IgD-negative memory B cell (primary cell): ENCODE data around the gene LUC7L2. TPM values are rescaled to one million over a fixed set of nuclear protein-coding genes. Genes with fewer than 3 reads are reported as not detected.
"Not testable (repeated sequence)": the region's sequence is repeated elsewhere in the genome, so short reads cannot be mapped to it uniquely, and the experiment has no call there.

Source experiments
- H3K27ac Mint-ChIP-seq, 3 donors: one replicate each; pipeline ENCODE4 v1.8.0; 2020 to 2022; ENCODE audit warnings: mild to moderate bottlenecking in 3 of 3, mixed read lengths in 3 of 3, moderate library complexity in 1 of 3
- H3K27me3 Mint-ChIP-seq: one replicate; pipeline ENCODE4 v1.8.0; 2021; ENCODE audit warnings: mixed read lengths
- H3K36me3 Mint-ChIP-seq: one replicate; pipeline ENCODE4 v1.8.0; 2020; ENCODE audit warnings: mild to moderate bottlenecking, mixed read lengths
- H3K4me1 Mint-ChIP-seq, 3 donors: one replicate each; pipeline ENCODE4 v1.8.0; 2020 to 2022; ENCODE audit warnings: mixed read lengths in 3 of 3, mild to moderate bottlenecking in 1 of 3
- H3K4me3 Mint-ChIP-seq, 4 donors: one replicate each; pipeline ENCODE4 v1.8.0; 2020 to 2022; ENCODE audit warnings: mild to moderate bottlenecking in 4 of 4, mixed read lengths in 4 of 4, moderate library complexity in 3 of 4
- H3K9me3 Mint-ChIP-seq, 3 donors: one replicate each; pipeline ENCODE4 v1.8.0; 2020 to 2021; ENCODE audit warnings: mixed read lengths in 3 of 3, mild to moderate bottlenecking in 1 of 3
- polyA plus RNA-seq: library from polyadenylated mRNA; unstranded; fragments of 300-500 nt; fragmentation: Illumina TruSeq; gene quantifications from one replicate; pipeline ENCODE4 v1.2.3, GENCODE V29; 2021

Gene LUC7L2
- polyA plus RNA-seq, 1 donor from 2014 or later: 50.9 TPM

DNA sequence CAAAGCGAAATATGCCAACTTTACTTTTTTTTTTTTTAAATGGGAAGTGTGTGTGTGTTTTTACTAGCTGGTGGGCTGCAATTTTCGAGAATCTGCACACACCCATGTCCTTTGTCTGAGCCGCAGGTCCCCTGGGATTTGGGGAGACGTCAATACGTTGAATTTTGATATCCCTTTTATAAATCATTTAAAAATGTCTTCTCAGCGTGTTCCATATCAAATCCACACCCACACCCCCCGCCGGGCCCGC lies 19.0 kb upstream of the LUC7L2 start:
- peak overlapping the region; percentile 99 to 100 (median 99) for H3K27ac Mint-ChIP-seq
- peak overlapping the region; percentile 90 to 99 (median 98) for H3K4me3 Mint-ChIP-seq
- H3K4me1 Mint-ChIP-seq: peaks cover 15 to 21% (median 20%) of the 10 kb centered on the region in 3 donors
- peaks cover 3% of the 10 kb centered on the region for H3K36me3 Mint-ChIP-seq
- peaks cover 0 to 8% (median 4%) of the 10 kb centered on the region in 3 donors for H3K9me3 Mint-ChIP-seq
- H3K27me3 Mint-ChIP-seq: peaks cover 3% of the 10 kb centered on the region

DNA sequence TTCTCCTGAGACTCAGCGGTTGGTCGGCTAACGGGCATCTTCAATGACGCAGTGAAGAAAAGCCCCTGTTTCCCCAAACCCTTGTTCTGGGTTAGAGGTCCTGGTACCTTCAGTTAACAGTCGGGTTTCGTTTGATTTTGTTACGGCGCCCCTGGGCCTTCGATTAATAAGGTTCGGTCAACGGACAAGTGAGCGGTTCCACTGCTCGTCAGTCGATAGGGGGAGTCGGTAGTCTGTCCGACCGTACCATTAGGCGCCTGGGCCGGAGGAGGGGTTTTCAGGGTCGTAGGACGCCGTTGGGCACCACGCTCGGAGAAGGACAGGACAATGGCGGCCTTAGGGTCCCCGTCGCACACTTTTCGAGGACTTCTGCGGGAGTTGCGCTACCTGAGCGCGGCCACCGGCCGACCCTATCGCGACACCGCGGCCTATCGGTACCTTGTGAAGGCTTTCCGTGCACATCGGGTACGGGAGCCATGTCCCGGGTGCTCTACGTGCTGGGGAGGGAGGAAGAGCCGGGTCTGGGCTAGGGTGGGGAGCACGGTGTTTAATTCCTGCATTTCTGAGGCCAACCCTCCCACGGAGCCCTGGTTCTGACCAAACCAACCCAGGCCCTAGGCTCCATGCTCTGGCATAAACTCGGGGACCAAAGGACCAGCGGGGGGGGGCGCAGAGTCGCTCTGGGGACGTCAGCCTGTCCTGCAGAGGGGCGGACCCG lies 18.5 kb upstream of the LUC7L2 start, which contains the start of gene FMC1:
Gene FMC1, plus strand, starts transcription at position 280 of the 718 bp plus-strand sequence. Its CDS starts 48 bp downstream, at position 328.
- Mint-ChIP-seq H3K27ac (peak within 1 kb of the TSS; percentile 99 to 100 (median 99)), H3K36me3 (peaks cover 3% of the 10 kb centered on the region), H3K9me3 (peaks cover 0 to 8% (median 4%) of the 10 kb centered on the region in 3 donors), H3K27me3 (peaks cover 3% of the 10 kb centered on the region), H3K4me3 (peak within 1 kb of the TSS; percentile 90 to 99 (median 98)), H3K4me1 (peaks cover 15 to 21% (median 20%) of the 10 kb centered on the region in 3 donors)

DNA sequence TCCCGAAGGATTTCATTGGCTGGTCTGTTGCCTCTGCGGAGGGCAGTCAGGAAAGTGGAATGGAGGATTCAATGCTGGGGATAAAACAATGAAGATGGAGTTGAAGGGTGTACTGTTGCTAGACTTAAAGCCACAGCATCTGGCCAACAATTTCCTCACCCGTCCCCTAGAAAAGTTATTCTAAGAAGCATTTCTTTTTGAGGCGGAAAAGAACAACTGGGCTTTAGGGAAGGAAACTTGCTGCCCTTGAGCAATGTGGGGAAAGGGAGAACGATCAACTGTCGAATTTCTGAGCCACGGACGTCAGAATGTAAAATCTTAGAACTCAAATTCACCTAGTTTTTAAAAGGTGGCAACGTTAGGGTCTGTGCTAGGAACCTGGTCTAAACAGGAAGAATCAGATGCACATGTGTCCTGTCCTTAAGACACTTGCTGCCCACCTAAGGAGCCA lies 17.9 kb upstream of the LUC7L2 start:
- Mint-ChIP-seq H3K27ac (peak overlapping the region; percentile 99 to 100 (median 99)), H3K9me3 (peaks cover 0 to 8% (median 4%) of the 10 kb centered on the region in 3 donors), H3K36me3 (peaks cover 3% of the 10 kb centered on the region), H3K27me3 (peaks cover 3% of the 10 kb centered on the region), H3K4me3 (peak overlapping the region; percentile 90 to 99 (median 98)), H3K4me1 (peaks cover 15 to 21% (median 21%) of the 10 kb centered on the region in 3 donors)

DNA sequence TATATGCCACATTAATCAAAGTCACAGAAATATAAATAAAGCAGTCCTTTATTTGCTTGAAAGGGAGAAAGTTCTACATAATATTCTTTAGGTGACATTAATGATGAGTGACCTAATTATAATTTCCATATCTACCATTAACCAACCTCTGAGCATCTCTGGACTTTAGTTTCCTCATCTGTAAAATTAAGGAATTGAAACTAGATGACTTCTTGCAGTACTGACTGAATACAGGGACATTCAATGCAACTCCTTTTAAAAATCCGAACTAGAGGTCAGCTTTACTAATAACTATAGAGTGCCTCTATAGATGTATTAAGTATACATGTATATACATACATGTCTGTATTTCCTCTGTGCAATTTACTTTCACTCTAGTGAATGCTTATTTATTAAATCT lies 14.7 kb upstream of the LUC7L2 start:
- Mint-ChIP-seq H3K9me3 (peaks cover 0 to 5% (median 0%) of the 10 kb centered on the region in 3 donors), H3K4me3 (peak overlapping the region in 1 of 4 donors; percentile 54), H3K4me1 (peaks cover 18 to 24% (median 19%) of the 10 kb centered on the region in 3 donors), H3K36me3 (peaks cover 4% of the 10 kb centered on the region), H3K27ac (peak overlapping the region in 2 of 3 donors; percentile 67 to 73), H3K27me3 (peaks cover 3% of the 10 kb centered on the region)

DNA sequence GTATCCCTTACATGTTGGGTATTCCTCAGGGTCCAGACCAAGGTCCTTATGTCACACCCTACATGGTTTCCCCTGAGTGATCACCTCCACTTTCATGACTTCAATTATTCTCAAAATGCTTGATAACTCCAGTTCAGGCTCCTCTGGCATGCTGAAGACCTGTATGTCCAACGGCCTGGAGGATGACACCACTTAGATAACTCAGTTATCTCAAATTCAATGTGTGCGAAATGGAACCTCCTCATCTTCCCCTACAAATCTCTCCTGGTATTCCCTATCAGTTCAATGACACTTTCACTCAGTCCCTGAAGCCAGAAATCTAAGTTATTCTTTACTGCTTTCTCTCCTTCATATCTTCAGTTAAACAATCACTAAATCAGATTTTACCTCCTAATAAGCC lies 8.7 kb upstream of the LUC7L2 start:
- Mint-ChIP-seq H3K9me3 (no peaks in the 10 kb centered on the region), H3K27me3 (no peaks in the 10 kb centered on the region), H3K36me3 (peaks cover 7% of the 10 kb centered on the region), H3K4me1 (peaks cover 1 to 7% (median 4%) of the 10 kb centered on the region in 3 donors), H3K27ac (peak overlapping the region in 1 of 3 donors; percentile 39), H3K4me3 (no peak overlapping the region)

DNA sequence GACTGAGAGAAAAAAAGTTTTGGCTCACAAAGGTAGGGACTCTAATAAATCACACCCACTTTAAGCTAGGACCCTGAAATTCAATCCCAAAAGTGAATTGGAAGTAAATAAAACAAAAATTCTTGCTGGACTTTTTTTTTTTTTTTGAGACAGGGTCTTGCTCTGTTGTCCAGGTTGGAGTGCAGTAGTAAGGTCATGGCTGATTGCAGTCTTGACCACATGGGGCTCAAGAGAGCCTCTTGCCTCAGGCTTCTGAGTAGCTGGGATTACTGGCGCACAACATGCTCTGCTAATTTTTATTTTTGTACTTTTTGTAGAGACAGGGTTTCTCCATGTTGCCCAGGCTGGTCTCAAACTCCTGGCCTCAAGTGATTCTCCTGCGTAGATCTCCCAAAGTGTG lies 5.0 kb upstream of the LUC7L2 start:
- peaks cover 6% of the 10 kb centered on the region for H3K36me3 Mint-ChIP-seq
- H3K27me3 Mint-ChIP-seq: no peaks in the 10 kb centered on the region
- no peak overlapping the region for H3K27ac Mint-ChIP-seq
- H3K4me1 Mint-ChIP-seq: peaks cover 4 to 10% (median 7%) of the 10 kb centered on the region in 3 donors
- no peak overlapping the region for H3K4me3 Mint-ChIP-seq
- no peaks in the 10 kb centered on the region for H3K9me3 Mint-ChIP-seq

DNA sequence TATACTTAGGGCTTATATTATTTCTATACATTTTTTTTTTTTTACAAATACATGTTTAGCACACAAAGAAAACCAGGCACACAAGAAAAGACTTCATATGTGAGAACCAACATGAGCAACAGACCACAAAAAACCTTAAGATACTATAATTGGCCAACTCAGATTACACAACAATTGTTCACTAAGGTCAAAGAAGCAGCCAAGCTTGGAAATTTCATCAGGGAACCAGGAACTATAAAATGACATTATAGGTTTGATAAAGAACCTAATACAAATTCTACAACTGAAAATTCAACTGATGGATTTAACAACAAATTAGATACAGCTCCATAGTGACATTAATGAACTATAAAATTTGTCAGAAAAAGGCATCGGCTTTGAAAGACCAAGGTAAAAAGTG lies 4.4 kb upstream of the LUC7L2 start:
- H3K27me3 Mint-ChIP-seq: no peaks in the 10 kb centered on the region
- H3K4me1 Mint-ChIP-seq: peaks cover 5 to 10% (median 7%) of the 10 kb centered on the region in 3 donors
- H3K9me3 Mint-ChIP-seq: no peaks in the 10 kb centered on the region
- peak overlapping the region in 1 of 3 donors; percentile 80 for H3K27ac Mint-ChIP-seq
- H3K4me3 Mint-ChIP-seq: peak overlapping the region in 1 of 4 donors; percentile 87
- peaks cover 6% of the 10 kb centered on the region for H3K36me3 Mint-ChIP-seq

DNA sequence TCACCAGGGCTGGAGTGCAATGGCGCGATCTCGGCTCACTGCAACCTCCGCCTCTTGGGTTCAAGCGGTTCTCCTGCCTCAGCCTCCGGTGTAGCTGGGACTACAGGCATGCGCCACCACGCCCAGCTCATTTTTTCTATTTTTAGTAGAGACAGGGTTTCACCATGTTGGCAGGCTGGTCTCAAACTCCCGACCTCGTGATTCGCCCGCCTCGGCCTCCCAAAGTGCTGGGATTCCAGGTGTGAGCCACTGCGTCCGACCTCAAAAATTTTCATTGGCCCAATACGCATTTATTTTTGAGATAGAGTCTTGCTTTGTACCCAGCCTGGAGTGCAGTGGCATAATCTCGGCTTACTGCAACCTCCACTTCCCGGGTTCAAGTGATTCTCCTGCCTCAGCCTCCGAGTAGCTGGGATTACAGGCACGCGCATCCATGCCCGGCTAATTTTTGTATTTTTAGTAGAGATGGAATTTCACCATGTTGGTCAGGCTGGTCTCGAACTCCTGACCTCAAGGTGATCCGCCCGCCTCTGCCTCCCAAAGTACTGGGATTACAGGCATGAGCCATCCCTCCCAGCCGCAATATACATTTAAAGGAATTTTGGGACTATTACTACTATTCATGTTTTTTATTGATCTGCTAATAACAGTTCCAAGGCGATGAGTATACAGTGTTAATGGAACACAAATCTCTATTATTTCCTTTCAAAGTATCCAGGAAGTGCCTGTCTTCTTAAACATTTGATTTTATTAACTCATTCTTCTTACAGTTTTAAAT lies 1.8 kb upstream of the LUC7L2 start:
- Mint-ChIP-seq H3K27ac (peak overlapping the region; percentile 53 to 99 (median 95)), H3K4me3 (peak overlapping the region; percentile 96 to 100 (median 99)), H3K4me1 (peaks cover 16 to 25% (median 20%) of the 10 kb centered on the region in 3 donors)
- not testable (repeated sequence) for H3K27me3 Mint-ChIP-seq, H3K9me3 Mint-ChIP-seq, H3K36me3 Mint-ChIP-seq

DNA sequence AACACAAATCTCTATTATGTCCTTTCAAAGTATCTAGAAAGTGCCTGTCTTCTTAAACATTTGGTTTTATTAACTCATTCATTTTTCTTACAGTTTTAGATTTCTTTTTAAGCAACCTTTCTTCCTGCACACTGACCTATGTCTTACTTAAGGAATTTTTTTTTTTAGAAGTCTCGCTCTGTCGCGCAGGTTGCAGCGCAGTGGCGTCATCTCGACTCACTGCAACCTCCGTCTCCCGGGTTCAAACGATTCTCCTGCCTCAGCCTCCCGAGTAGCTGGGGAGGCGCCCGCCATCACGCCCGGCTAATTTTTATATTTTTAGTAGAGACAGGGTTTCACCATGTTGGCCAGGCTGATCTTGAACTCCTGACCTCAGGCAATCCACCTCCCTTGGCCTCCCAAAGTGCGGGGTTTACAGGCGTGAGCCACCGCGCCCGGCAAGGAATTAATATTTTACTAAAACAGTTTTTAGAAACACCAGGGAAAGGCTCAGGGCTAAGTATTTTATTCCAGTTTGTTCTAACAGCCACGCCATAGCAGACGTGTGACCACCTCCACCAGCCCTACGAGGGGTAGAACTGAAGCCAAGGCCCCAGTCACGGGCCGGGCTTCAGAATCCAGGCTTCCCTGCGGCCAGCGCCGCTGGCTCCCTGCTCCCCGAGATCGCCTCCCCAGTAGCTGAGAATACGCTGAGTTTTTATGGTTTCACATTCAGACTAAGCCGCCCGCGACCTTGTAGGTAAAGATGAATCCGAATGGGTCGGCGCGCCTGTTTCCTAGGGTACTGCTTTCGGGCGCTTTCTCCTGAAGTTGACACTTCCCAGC lies 941 bp upstream of the LUC7L2 start:
- Mint-ChIP-seq H3K9me3 (no peaks in the 10 kb centered on the region), H3K4me1 (peaks cover 18 to 30% (median 26%) of the 10 kb centered on the region in 3 donors), H3K4me3 (peak overlapping the region; percentile 96 to 100 (median 99)), H3K27me3 (no peaks in the 10 kb centered on the region), H3K36me3 (no peaks in the 10 kb centered on the region), H3K27ac (peak overlapping the region; percentile 95 to 99 (median 99))

DNA sequence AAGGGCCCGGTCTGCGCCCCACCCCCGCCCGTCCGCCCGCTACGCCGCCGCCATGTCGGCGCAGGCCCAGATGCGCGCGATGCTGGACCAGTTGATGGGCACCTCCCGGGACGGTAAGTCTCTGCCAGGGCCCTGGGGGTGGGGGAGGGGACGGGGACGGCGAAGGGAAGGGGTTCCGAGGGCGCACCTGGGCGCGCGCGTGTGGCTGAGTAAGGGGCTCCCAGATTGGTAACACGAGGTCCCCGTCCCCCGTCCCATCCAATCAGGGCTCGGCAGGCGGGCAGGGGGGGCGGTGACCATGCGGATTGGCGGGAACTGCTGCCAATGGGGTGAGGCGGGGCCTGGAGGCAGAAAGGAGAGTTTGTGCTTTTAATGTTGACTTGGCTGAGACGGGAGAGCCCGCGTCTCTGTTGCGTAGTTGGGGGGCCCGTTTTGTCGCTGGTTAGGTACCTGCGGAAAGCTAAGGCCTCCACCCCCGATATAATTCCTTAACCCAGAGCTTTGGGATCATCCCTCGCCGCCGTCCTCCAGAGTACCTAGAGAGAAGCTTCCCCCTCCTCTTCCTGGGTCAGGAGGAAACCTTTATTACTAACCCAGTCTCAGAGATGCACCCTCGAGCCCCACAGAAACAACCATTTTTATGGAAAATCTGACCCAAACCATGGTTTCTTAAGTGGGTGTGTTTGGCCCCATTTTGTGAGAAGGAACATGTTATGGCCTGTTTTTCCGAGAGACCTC lies 685 bp downstream of the LUC7L2 start:
- peak overlapping the region; percentile 95 to 99 (median 99) for H3K27ac Mint-ChIP-seq
- peak overlapping the region; percentile 96 to 100 (median 99) for H3K4me3 Mint-ChIP-seq
- H3K4me1 Mint-ChIP-seq: peaks cover 26 to 39% (median 31%) of the 10 kb centered on the region in 3 donors

DNA sequence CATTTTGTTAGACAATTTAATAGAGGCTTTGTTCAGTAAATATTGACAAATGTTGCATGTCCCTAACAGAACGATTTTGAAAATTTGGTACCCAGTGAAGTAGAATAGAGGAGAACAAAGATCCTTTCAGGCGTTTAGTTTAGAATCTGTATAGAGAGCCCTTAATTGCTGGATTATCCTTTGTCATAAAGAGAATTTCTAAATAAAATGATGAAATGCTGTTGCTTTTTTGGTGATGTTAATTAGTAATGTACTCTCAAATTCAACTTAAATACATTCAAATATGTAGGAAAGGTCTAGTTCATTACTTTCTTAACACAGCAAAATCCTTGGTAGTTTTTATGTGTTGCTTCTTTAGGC lies 1.2 kb downstream of the LUC7L2 start:
- Mint-ChIP-seq H3K9me3 (no peaks in the 10 kb centered on the region), H3K27ac (peak overlapping the region; percentile 95 to 99 (median 99)), H3K27me3 (no peaks in the 10 kb centered on the region), H3K4me3 (peak overlapping the region; percentile 96 to 100 (median 99)), H3K4me1 (peaks cover 29 to 43% (median 35%) of the 10 kb centered on the region in 3 donors), H3K36me3 (no peaks in the 10 kb centered on the region)

More for the DNA sequence above, 685 bp downstream of the LUC7L2 start:
- Mint-ChIP-seq H3K36me3 (no peaks in the 10 kb centered on the region), H3K27me3 (no peaks in the 10 kb centered on the region), H3K9me3 (no peaks in the 10 kb centered on the region)

DNA sequence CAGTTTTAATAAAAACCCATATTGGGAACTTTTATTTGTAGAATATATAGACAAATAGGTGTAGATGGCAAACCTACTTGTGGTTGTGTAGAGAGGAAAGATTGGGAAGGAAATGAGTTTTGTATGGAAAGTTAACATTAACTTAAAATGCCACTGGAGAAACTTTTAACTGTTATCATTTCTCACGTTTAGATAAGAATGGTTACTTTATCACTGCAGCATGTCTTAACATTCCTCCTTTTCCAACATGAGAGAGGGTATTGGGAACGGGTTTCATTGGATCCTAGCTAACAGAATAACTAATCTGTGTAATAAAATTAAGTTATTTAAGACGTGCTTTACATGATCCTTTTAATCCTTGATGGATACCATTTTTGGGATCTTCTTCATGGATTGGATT lies 1.8 kb downstream of the LUC7L2 start:
- H3K27me3 Mint-ChIP-seq: no peaks in the 10 kb centered on the region
- no peaks in the 10 kb centered on the region for H3K9me3 Mint-ChIP-seq
- peak overlapping the region in 2 of 3 donors; percentile 22 to 43 for H3K27ac Mint-ChIP-seq
- H3K4me3 Mint-ChIP-seq: peak overlapping the region; percentile 39 to 100 (median 71)
- peaks cover 33 to 43% (median 39%) of the 10 kb centered on the region in 3 donors for H3K4me1 Mint-ChIP-seq
- no peaks in the 10 kb centered on the region for H3K36me3 Mint-ChIP-seq

DNA sequence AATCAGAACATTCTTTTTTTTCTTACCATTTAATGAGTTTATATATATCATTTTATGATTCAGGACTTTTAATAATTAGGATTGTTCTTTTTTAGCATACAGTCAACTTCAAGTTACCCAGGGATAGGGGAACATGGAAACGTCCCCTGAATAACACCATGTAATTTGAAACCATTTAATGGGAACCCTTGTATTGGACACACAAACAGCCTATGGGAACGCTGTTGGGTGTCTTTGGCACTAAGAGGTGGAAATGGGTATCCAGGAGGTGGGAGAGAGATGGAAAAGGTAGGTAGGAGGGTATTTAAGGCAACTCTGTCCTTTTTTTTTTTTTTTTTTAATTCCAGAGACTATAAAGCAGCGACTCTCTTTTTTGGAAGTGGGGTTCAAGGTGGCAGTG lies 2.6 kb downstream of the LUC7L2 start:
- H3K4me3 Mint-ChIP-seq: no peak overlapping the region
- H3K9me3 Mint-ChIP-seq: no peaks in the 10 kb centered on the region
- peaks cover 36 to 42% (median 40%) of the 10 kb centered on the region in 3 donors for H3K4me1 Mint-ChIP-seq
- no peaks in the 10 kb centered on the region for H3K36me3 Mint-ChIP-seq
- H3K27me3 Mint-ChIP-seq: no peaks in the 10 kb centered on the region
- no peak overlapping the region for H3K27ac Mint-ChIP-seq

DNA sequence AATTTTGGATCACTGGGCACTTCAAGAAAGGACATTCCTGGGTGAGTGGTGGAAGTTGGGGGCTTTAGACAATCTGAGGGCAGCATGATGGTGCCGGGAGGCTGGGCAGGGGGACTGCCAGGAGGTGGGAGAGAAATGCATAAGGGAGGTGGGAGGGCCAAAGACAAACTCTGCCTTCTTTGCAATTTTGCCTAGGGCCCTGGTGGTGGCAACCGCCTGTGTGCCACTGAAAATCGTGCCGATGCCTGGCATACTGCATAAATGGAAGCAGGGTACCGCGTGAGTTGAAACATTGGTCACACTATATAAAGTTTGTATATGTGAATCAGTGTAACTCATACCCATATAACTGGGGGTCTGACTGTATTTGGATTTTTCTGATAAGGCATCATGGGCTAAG lies 3.3 kb downstream of the LUC7L2 start:
- no peaks in the 10 kb centered on the region for H3K9me3 Mint-ChIP-seq
- peaks cover 2% of the 10 kb centered on the region for H3K36me3 Mint-ChIP-seq
- H3K4me3 Mint-ChIP-seq: peak overlapping the region in 3 of 4 donors; percentile 27 to 67 (median 63)
- H3K27ac Mint-ChIP-seq: no peak overlapping the region
- H3K27me3 Mint-ChIP-seq: no peaks in the 10 kb centered on the region
- H3K4me1 Mint-ChIP-seq: peaks cover 42 to 46% (median 42%) of the 10 kb centered on the region in 3 donors
